ENCODE data around the gene SIM1.

The SIM1 gene

GRCh38 chr6:100433726-100434435, 30.8 kb downstream of the SIM1 start:
- no peak overlapping the region for H3K4me3 ChIP-seq (ENCODE audit: low read length)
- TF ChIP-seq ZNF274 (IDR thresholded peaks at IDR 0.05; ENCODE audit: low read depth, low read length): no peak

- no peak for TF ChIP-seq ZNF274 (IDR thresholded peaks at IDR 0.05; ENCODE audit: low read depth, low read length)
- H3K4me3 ChIP-seq (ENCODE audit: low read length): no peak overlapping the region
These were observed 32.6 kb downstream of the SIM1 start for GRCh38 chr6:100432136-100432535.

- no peak for TF ChIP-seq ZNF274 (IDR thresholded peaks at IDR 0.05; ENCODE audit: low read depth, low read length)
- H3K4me3 ChIP-seq (ENCODE audit: low read length): no peak overlapping the region
These were observed 33.8 kb downstream of the SIM1 start for GRCh38 chr6:100430962-100431361.

GRCh38 chr6:100427452-100427851, 37.3 kb downstream of the SIM1 start:
- no peak overlapping the region for H3K4me3 ChIP-seq (ENCODE audit: low read length)
- no peak for TF ChIP-seq ZNF274 (IDR thresholded peaks at IDR 0.05; ENCODE audit: low read depth, low read length)

GRCh38 chr6:100426744-100427338, 37.9 kb downstream of the SIM1 start:
- no peak overlapping the region for H3K4me3 ChIP-seq (ENCODE audit: low read length)

GRCh38 chr6:100426241-100426640, 38.5 kb downstream of the SIM1 start:
- H3K4me3 ChIP-seq (ENCODE audit: low read length): no peak overlapping the region
- no peak for TF ChIP-seq ZNF274 (IDR thresholded peaks at IDR 0.05; ENCODE audit: low read depth, low read length)

More at GRCh38 chr6:100426744-100427338, 37.9 kb downstream of the SIM1 start:
- TF ChIP-seq ZNF274 (IDR thresholded peaks at IDR 0.05; ENCODE audit: low read depth, low read length): no peak

- TF ChIP-seq ZNF274 (IDR thresholded peaks at IDR 0.05; ENCODE audit: low read depth, low read length): no peak
- H3K4me3 ChIP-seq (ENCODE audit: low read length): no peak overlapping the region
These were observed 44.0 kb downstream of the SIM1 start for GRCh38 chr6:100420711-100421110.

- no peak for TF ChIP-seq ZNF274 (IDR thresholded peaks at IDR 0.05; ENCODE audit: low read depth, low read length)
- H3K4me3 ChIP-seq (ENCODE audit: low read length): no peak overlapping the region
These were observed 47.7 kb downstream of the SIM1 start for GRCh38 chr6:100417036-100417435.

GRCh38 chr6:100415768-100416167, 49.0 kb downstream of the SIM1 start:
- TF ChIP-seq ZNF274 (IDR thresholded peaks at IDR 0.05; ENCODE audit: low read depth, low read length): no peak
- H3K4me3 ChIP-seq (ENCODE audit: low read length): no peak overlapping the region

- H3K4me3 ChIP-seq (ENCODE audit: low read length): no peak overlapping the region
- no peak for TF ChIP-seq ZNF274 (IDR thresholded peaks at IDR 0.05; ENCODE audit: low read depth, low read length)
These were observed 51.8 kb downstream of the SIM1 start for GRCh38 chr6:100412872-100413271.

GRCh38 chr6:100404051-100404450, 60.7 kb downstream of the SIM1 start:
- no peak for TF ChIP-seq ZNF274 (IDR thresholded peaks at IDR 0.05; ENCODE audit: low read depth, low read length)
- H3K4me3 ChIP-seq (ENCODE audit: low read length): no peak overlapping the region

- no peak for TF ChIP-seq ZNF274 (IDR thresholded peaks at IDR 0.05; ENCODE audit: low read depth, low read length)
- no peak overlapping the region for H3K4me3 ChIP-seq (ENCODE audit: low read length)
These were observed 71.2 kb downstream of the SIM1 start for GRCh38 chr6:100393493-100393892.

- H3K4me3 ChIP-seq (ENCODE audit: low read length): no peak overlapping the region
- no peak for TF ChIP-seq ZNF274 (IDR thresholded peaks at IDR 0.05; ENCODE audit: low read depth, low read length)
These were observed 72.3 kb downstream of the SIM1 start for GRCh38 chr6:100392423-100392822.

- H3K4me3 ChIP-seq (ENCODE audit: low read length): no peak overlapping the region
- no peak for TF ChIP-seq ZNF274 (IDR thresholded peaks at IDR 0.05; ENCODE audit: low read depth, low read length)
These were observed 75.7 kb downstream of the SIM1 start for GRCh38 chr6:100388868-100389519.

GRCh38 chr6:100382767-100383195, 81.9 kb downstream of the SIM1 start:
- no peak overlapping the region for H3K4me3 ChIP-seq (ENCODE audit: low read length)
- no peak for TF ChIP-seq ZNF274 (IDR thresholded peaks at IDR 0.05; ENCODE audit: low read depth, low read length)
